Duodenal mucosa (tissue), 2 donors: ENCODE results near the gene CST6.
A peak's percentile ranks its signal among the peaks of the same experiment; 100 is the strongest.

Experiments
- H3K27ac ChIP-seq: one replicate; pipeline ENCODE4 v1.7.0; 2013; ENCODE audit warnings: low read depth, low read length
- H3K27me3 ChIP-seq, 2 donors: one replicate each; pipeline ENCODE4 v1.7.0; 2013; ENCODE audit warnings: low read length in 2 of 2, control low read depth in 1 of 2; ENCODE audit not compliant: insufficient read depth in 2 of 2, control insufficient read depth in 1 of 2
- H3K36me3 ChIP-seq, 2 donors: one replicate each; pipeline ENCODE4 v1.7.0; 2013; ENCODE audit warnings: low read length in 2 of 2, control low read depth in 1 of 2; ENCODE audit not compliant: insufficient read depth in 2 of 2, control insufficient read depth in 1 of 2
- H3K4me1 ChIP-seq, 2 donors: one replicate each; pipeline ENCODE4 v1.7.0; 2013; ENCODE audit warnings: low read length in 2 of 2, control low read depth in 1 of 2; ENCODE audit not compliant: insufficient read depth in 2 of 2, control insufficient read depth in 1 of 2
- H3K4me3 ChIP-seq, 2 donors: one replicate each; pipeline ENCODE4 v1.7.0; 2013; ENCODE audit warnings: low read length in 2 of 2, low read depth in 1 of 2
- H3K9ac ChIP-seq, 2 donors: one replicate each; pipeline ENCODE4 v1.7.0; 2013; ENCODE audit warnings: low read length in 2 of 2, low read depth in 1 of 2
- H3K9me3 ChIP-seq, 2 donors: one replicate each; pipeline ENCODE4 v1.7.0; 2013; ENCODE audit warnings: low read length in 2 of 2, control low read depth in 1 of 2; ENCODE audit not compliant: control insufficient read depth in 1 of 2

CST6 gene

DNA sequence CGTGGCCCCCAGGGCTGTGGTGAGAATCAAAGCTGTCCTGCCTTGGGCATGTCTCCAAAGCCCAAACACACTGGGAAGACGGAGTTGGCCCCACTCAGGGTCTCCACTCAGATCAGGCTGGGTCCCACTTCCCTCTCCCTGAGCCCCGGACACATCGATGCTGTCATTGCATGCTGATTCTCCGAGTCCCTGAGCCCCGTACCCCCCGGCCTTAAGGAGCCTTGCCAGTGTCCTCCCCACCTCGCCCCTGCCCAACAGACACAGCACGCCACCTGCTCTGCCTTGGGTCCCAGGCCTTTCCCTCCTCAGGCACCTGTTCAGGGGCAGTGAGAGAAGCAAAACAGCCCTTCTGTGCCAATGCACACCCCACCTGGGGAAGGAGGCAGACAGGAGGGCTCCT lies 24.5 kb upstream of the CST6 start:
- Histone ChIP-seq H3K27me3 (no peaks in the 10 kb centered on the region), H3K9ac (no peak overlapping the region), H3K36me3 (no peaks in the 10 kb centered on the region), H3K27ac (no peak overlapping the region), H3K4me3 (no peak overlapping the region), H3K9me3 (no peaks in the 10 kb centered on the region), H3K4me1 (no peaks in the 10 kb centered on the region)

DNA sequence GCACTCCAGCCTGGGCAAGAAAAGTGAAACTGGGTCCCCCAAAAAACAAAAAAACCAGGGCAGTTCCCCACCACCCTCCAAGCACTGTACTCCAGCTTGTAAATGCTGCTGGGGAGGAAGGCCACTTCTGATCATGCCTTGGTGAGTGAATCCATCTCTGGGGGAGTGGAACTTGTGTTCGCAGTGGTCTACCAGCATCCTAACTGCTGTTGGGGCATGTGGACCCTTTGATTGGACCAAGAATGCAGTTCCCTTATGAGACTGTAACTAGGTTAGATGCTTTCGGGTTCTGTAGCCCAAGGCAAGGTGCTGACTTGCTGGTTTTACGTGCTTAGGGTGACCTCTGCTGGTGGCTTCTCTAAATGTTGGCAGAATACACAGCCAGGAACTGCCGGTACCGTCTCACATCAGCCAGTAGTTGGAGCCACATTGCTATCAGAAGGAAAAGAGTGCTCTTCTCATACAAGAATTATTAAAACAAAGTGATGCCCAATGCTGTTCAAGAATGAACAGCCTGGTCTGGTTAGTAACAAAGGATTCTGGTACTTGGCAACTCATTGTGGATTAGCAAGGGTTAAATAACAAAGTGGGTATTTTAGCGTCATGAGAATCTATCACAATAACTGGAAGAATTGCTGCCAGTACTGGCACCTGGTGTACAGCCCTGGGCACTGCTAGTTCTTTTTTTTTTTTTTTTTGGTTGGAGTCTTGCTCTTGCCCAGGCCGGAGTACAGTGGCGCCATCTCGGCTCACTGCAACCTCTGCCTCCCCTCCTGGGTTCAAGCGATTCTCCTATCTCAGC lies 22.8 kb upstream of the CST6 start:
- Histone ChIP-seq H3K4me3 (no peak overlapping the region), H3K27me3 (no peaks in the 10 kb centered on the region), H3K9me3 (no peaks in the 10 kb centered on the region), H3K9ac (no peak overlapping the region), H3K4me1 (no peaks in the 10 kb centered on the region), H3K27ac (no peak overlapping the region), H3K36me3 (no peaks in the 10 kb centered on the region)

DNA sequence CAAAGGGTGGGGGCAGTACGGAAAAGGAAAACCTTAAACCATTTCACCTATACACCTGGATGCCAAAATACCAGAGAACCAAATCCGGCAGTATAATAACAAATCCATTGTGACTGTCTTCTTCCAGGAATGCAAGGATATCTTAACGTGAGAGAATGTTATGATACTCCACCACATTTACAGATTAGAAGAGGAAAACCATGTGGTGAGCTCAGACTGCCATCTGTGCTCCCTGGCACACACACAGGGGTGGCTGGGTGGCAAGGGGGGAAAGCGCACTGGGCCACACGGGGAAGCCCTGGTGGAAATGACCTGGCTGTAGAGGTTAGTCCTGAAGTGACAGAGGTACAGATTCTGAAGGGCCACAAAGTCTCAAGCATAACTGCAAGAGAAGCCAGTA lies 19.8 kb upstream of the CST6 start:
- Histone ChIP-seq H3K9me3 (no peaks in the 10 kb centered on the region), H3K4me3 (no peak overlapping the region), H3K36me3 (peaks cover 0 to 2% of the 10 kb centered on the region in 2 donors), H3K9ac (no peak overlapping the region), H3K27me3 (no peaks in the 10 kb centered on the region), H3K4me1 (no peaks in the 10 kb centered on the region), H3K27ac (no peak overlapping the region)

DNA sequence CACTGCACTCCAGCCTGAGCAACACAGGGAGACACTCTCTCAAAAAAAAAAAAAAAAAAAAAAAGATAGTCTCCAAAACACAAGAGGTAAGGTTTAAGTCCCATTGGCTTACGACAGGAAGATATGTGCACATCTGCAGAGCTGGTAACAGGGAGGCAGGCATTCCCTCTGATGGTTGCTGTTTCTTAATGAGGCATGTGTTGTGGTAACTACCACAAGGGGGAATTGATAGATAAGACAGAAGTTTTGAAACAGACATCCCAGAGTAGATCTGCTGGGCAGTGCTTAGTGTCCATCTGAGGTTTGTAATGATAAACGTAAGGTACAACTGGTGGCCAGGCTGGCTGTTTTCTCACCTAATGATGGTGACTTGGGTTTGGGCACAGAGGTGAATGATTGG lies 14.5 kb upstream of the CST6 start:
- H3K4me3 ChIP-seq, result no peak overlapping the region
- peaks cover 23 to 35% of the 10 kb centered on the region in 2 donors for H3K36me3 ChIP-seq
- H3K9ac ChIP-seq, result no peak overlapping the region
- H3K27ac ChIP-seq, result no peak overlapping the region
- H3K9me3 ChIP-seq, result no peaks in the 10 kb centered on the region
- H3K27me3 ChIP-seq, result no peaks in the 10 kb centered on the region
- peaks cover 3 to 6% of the 10 kb centered on the region in 2 donors for H3K4me1 ChIP-seq

GRCh38 chr11:66001942-66002647 lies 9.7 kb upstream of the CST6 start, which contains the start of the genes BANF1 and EIF1AD:
BANF1 (plus strand) TSS chr11:66002503; CDS start chr11:66003251, 748 bp downstream.
EIF1AD (minus strand) TSS chr11:66002157; CDS start chr11:66000389, 1,768 bp downstream.
- peak within 1 kb of the TSS; percentile 90 to 99 for H3K9ac ChIP-seq
- H3K27me3 ChIP-seq, result no peaks in the 10 kb centered on the region
- peak within 1 kb of the TSS; percentile 96 for H3K27ac ChIP-seq
- H3K36me3 ChIP-seq, result peaks cover 32 to 44% of the 10 kb centered on the region in 2 donors
- peaks cover 10 to 16% of the 10 kb centered on the region in 2 donors for H3K4me1 ChIP-seq
- H3K4me3 ChIP-seq, result peak within 1 kb of the TSS; percentile 98 to 100
- no peaks in the 10 kb centered on the region for H3K9me3 ChIP-seq

GRCh38 chr11:66002648-66003225 lies 9.1 kb upstream of the CST6 start:
- Histone ChIP-seq H3K9me3 (no peaks in the 10 kb centered on the region), H3K9ac (peak overlapping the region; percentile 90 to 99), H3K4me3 (peak overlapping the region; percentile 98 to 100), H3K27ac (peak overlapping the region; percentile 96), H3K27me3 (no peaks in the 10 kb centered on the region), H3K36me3 (peaks cover 26 to 37% of the 10 kb centered on the region in 2 donors), H3K4me1 (peaks cover 10 to 16% of the 10 kb centered on the region in 2 donors)

DNA sequence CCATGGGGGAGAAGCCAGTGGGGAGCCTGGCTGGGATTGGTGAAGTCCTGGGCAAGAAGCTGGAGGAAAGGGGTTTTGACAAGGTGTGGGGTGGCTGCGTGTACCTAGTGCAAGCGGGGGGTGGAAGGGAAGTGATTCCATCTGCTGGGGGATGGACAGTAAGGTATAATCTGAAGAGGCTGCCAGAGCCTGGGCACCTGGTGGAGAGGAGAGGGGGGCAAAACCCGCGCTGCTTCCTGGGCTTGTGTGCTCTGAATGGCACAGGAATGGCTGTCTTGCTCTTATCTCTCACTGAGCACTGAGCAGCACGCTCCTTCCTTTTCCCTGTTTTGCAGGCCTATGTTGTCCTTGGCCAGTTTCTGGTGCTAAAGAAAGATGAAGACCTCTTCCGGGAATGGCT lies 8.5 kb upstream of the CST6 start:
- no peaks in the 10 kb centered on the region for H3K9me3 ChIP-seq
- peak overlapping the region; percentile 98 to 100 for H3K4me3 ChIP-seq
- H3K9ac ChIP-seq, result peak overlapping the region; percentile 78 to 99
- H3K27ac ChIP-seq, result no peak overlapping the region
- H3K36me3 ChIP-seq, result peaks cover 23 to 32% of the 10 kb centered on the region in 2 donors
- no peaks in the 10 kb centered on the region for H3K27me3 ChIP-seq
- H3K4me1 ChIP-seq, result peaks cover 10 to 16% of the 10 kb centered on the region in 2 donors

DNA sequence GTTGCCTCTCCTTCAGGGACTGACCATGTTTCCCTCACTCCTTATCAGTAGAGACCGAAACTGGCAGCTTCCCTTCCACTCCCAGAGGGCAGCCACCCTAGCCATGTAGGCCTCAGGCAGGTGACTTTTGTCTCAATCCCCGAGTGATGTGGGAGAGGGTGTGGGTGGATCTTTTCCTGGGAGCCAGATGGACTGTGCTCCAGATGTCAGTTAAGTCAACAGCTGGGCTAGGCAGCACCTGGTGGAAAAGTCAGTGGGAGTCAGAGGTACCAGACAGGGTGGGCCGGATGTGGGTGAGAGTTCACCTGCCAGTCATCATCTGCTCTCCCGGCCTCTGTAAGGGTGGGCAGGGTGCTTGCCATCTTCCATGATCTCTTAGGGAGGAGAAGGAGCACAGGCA lies 7.6 kb upstream of the CST6 start:
- peaks cover 10 to 16% of the 10 kb centered on the region in 2 donors for H3K4me1 ChIP-seq
- no peak overlapping the region for H3K4me3 ChIP-seq
- H3K9ac ChIP-seq, result no peak overlapping the region
- no peak overlapping the region for H3K27ac ChIP-seq
- H3K9me3 ChIP-seq, result no peaks in the 10 kb centered on the region
- H3K36me3 ChIP-seq, result peaks cover 15 to 23% of the 10 kb centered on the region in 2 donors
- H3K27me3 ChIP-seq, result no peaks in the 10 kb centered on the region

- Histone ChIP-seq H3K4me1 (peaks cover 7 to 10% of the 10 kb centered on the region in 2 donors), H3K36me3 (peaks cover 8 to 11% of the 10 kb centered on the region in 2 donors), H3K9me3 (no peaks in the 10 kb centered on the region), H3K9ac (no peak overlapping the region), H3K4me3 (no peak overlapping the region), H3K27ac (no peak overlapping the region), H3K27me3 (peaks cover 4 to 8% of the 10 kb centered on the region in 2 donors)
Measured at GRCh38 chr11:66006134-66006890, 5.5 kb upstream of the CST6 start.
